ENCODE results near the gene EXOSC2.

The EXOSC2 gene

GRCh38 chr9:130732136-130732535, 38.6 kb downstream of the EXOSC2 start:
- 64% methylated on average over 2 of the region's 2 CpGs for WGBS
- no peak overlapping the region for H3K18ac ChIP-seq (ENCODE audit: low read depth in 1 of 2, low read length in 2 of 2)

GRCh38 chr9:130732793-130733221, 39.2 kb downstream of the EXOSC2 start:
- no peak overlapping the region for H2BK5ac ChIP-seq (ENCODE audit: low read depth, low read length, poor library complexity, severe bottlenecking)
- H2AK5ac ChIP-seq (ENCODE audit: low read length, severe bottlenecking): no peak overlapping the region
- H3K27me3 ChIP-seq (ENCODE audit: control insufficient read depth in 1 of 2, insufficient read depth in 1 of 2, low read length in 2 of 2): no peaks in the 10 kb centered on the region

More at GRCh38 chr9:130732136-130732535, 38.6 kb downstream of the EXOSC2 start:
- Histone ChIP-seq H2BK5ac (ENCODE audit: low read depth, low read length, poor library complexity, severe bottlenecking) (no peak overlapping the region), H4K8ac (ENCODE audit: low read length) (no peak overlapping the region), H2AK5ac (ENCODE audit: low read length, severe bottlenecking) (no peak overlapping the region), H3K9me3 (ENCODE audit: control insufficient read depth, low read length) (no peaks in the 10 kb centered on the region), H2BK12ac (ENCODE audit: low read length in 2 of 2) (no peak overlapping the region), H3K14ac (ENCODE audit: low read length in 2 of 2) (no peak overlapping the region), H3K36me3 (ENCODE audit: control insufficient read depth in 1 of 2, insufficient read depth in 2 of 2, low read depth in 1 of 2, low read length in 2 of 2) (no peaks in the 10 kb centered on the region), H3K9ac (ENCODE audit: low read length) (peak overlapping the region; percentile 3), H3K27me3 (ENCODE audit: control insufficient read depth in 1 of 2, insufficient read depth in 1 of 2, low read length in 2 of 2) (no peaks in the 10 kb centered on the region), H3K4me3 (ENCODE audit: insufficient read depth in 1 of 2, low read depth in 1 of 2, low read length in 2 of 2) (no peak overlapping the region), H3K4me2 (ENCODE audit: low read length, poor library complexity, severe bottlenecking) (no peak overlapping the region), H3K4ac (ENCODE audit: low read depth in 1 of 2, low read length in 2 of 2) (no peak overlapping the region), H3K4me1 (ENCODE audit: control insufficient read depth, insufficient read depth, low read depth, low read length) (peaks cover 3% of the 10 kb centered on the region), H2BK15ac (ENCODE audit: low read depth, poor library complexity, severe bottlenecking) (no peak overlapping the region), H2AFZ (ENCODE audit: low read depth, low read length) (no peak overlapping the region), H3K27ac (ENCODE audit: low read length, poor library complexity, severe bottlenecking) (no peak overlapping the region), H4K91ac (ENCODE audit: low read length) (no peak overlapping the region), H3K23ac (ENCODE audit: low read length in 2 of 2) (no peak overlapping the region), H3K79me1 (replicated peaks; ENCODE audit: low read length, poor library complexity, severe bottlenecking) (peaks cover 10% of the 10 kb centered on the region), H2BK120ac (ENCODE audit: low read depth, low read length) (no peak overlapping the region)
- DNase-seq: peak; percentile 15

GRCh38 chr9:130735566-130735965, 42.0 kb downstream of the EXOSC2 start:
- H4K91ac ChIP-seq (ENCODE audit: low read length): no peak overlapping the region
- H3K14ac ChIP-seq (ENCODE audit: low read length in 2 of 2): no peak overlapping the region
- H3K4me2 ChIP-seq (ENCODE audit: low read length, poor library complexity, severe bottlenecking): no peak overlapping the region
- no peaks in the 10 kb centered on the region for H3K36me3 ChIP-seq (ENCODE audit: control insufficient read depth in 1 of 2, insufficient read depth in 2 of 2, low read depth in 1 of 2, low read length in 2 of 2)
- H3K23ac ChIP-seq (ENCODE audit: low read length in 2 of 2): no peak overlapping the region
- H3K79me1 ChIP-seq (replicated peaks; ENCODE audit: low read length, poor library complexity, severe bottlenecking): peaks cover 12% of the 10 kb centered on the region
- H2BK5ac ChIP-seq (ENCODE audit: low read depth, low read length, poor library complexity, severe bottlenecking): no peak overlapping the region
- no peak overlapping the region for H3K27ac ChIP-seq (ENCODE audit: low read length, poor library complexity, severe bottlenecking)
- H2BK120ac ChIP-seq (ENCODE audit: low read depth, low read length): no peak overlapping the region
- no peak overlapping the region for H3K4ac ChIP-seq (ENCODE audit: low read depth in 1 of 2, low read length in 2 of 2)
- H4K8ac ChIP-seq (ENCODE audit: low read length): no peak overlapping the region
- H2AK5ac ChIP-seq (ENCODE audit: low read length, severe bottlenecking): no peak overlapping the region
- H3K4me3 ChIP-seq (ENCODE audit: insufficient read depth in 1 of 2, low read depth in 1 of 2, low read length in 2 of 2): no peak overlapping the region
- H3K18ac ChIP-seq (ENCODE audit: low read depth in 1 of 2, low read length in 2 of 2): no peak overlapping the region
- no peak overlapping the region for H2AFZ ChIP-seq (ENCODE audit: low read depth, low read length)
- no peak overlapping the region for H2BK15ac ChIP-seq (ENCODE audit: low read depth, poor library complexity, severe bottlenecking)
- H3K27me3 ChIP-seq (ENCODE audit: control insufficient read depth in 1 of 2, insufficient read depth in 1 of 2, low read length in 2 of 2): no peaks in the 10 kb centered on the region
- no peak overlapping the region for H2BK12ac ChIP-seq (ENCODE audit: low read length in 2 of 2)
- H3K4me1 ChIP-seq (ENCODE audit: control insufficient read depth, insufficient read depth, low read depth, low read length): peaks cover 1% of the 10 kb centered on the region
- no peaks in the 10 kb centered on the region for H3K9me3 ChIP-seq (ENCODE audit: control insufficient read depth, low read length)
- no peak for DNase-seq
- WGBS: 86% methylated on average over 3 of the region's 4 CpGs
- H3K9ac ChIP-seq (ENCODE audit: low read length): no peak overlapping the region

More at GRCh38 chr9:130732793-130733221, 39.2 kb downstream of the EXOSC2 start:
- H3K9me3 ChIP-seq (ENCODE audit: control insufficient read depth, low read length): no peaks in the 10 kb centered on the region
- H3K4me1 ChIP-seq (ENCODE audit: control insufficient read depth, insufficient read depth, low read depth, low read length): peaks cover 3% of the 10 kb centered on the region
- H2BK12ac ChIP-seq (ENCODE audit: low read length in 2 of 2): no peak overlapping the region
- no peak for DNase-seq
- H3K4ac ChIP-seq (ENCODE audit: low read depth in 1 of 2, low read length in 2 of 2): no peak overlapping the region
- H3K18ac ChIP-seq (ENCODE audit: low read depth in 1 of 2, low read length in 2 of 2): no peak overlapping the region
- no peak overlapping the region for H4K8ac ChIP-seq (ENCODE audit: low read length)
- H2BK15ac ChIP-seq (ENCODE audit: low read depth, poor library complexity, severe bottlenecking): no peak overlapping the region
- no peak overlapping the region for H4K91ac ChIP-seq (ENCODE audit: low read length)
- H3K27ac ChIP-seq (ENCODE audit: low read length, poor library complexity, severe bottlenecking): no peak overlapping the region
- H3K79me1 ChIP-seq (replicated peaks; ENCODE audit: low read length, poor library complexity, severe bottlenecking): peaks cover 10% of the 10 kb centered on the region
- no peak overlapping the region for H3K23ac ChIP-seq (ENCODE audit: low read length in 2 of 2)
- no peak overlapping the region for H3K4me2 ChIP-seq (ENCODE audit: low read length, poor library complexity, severe bottlenecking)
- 75% methylated on average over 4 of the region's 5 CpGs for WGBS
- no peaks in the 10 kb centered on the region for H3K36me3 ChIP-seq (ENCODE audit: control insufficient read depth in 1 of 2, insufficient read depth in 2 of 2, low read depth in 1 of 2, low read length in 2 of 2)
- no peak overlapping the region for H3K14ac ChIP-seq (ENCODE audit: low read length in 2 of 2)
- no peak overlapping the region for H3K4me3 ChIP-seq (ENCODE audit: insufficient read depth in 1 of 2, low read depth in 1 of 2, low read length in 2 of 2)
- H3K9ac ChIP-seq (ENCODE audit: low read length): peak overlapping the region; percentile 3
- H2BK120ac ChIP-seq (ENCODE audit: low read depth, low read length): no peak overlapping the region
- H2AFZ ChIP-seq (ENCODE audit: low read depth, low read length): no peak overlapping the region

- Histone ChIP-seq H2BK15ac (ENCODE audit: low read depth, poor library complexity, severe bottlenecking) (no peak overlapping the region), H4K91ac (ENCODE audit: low read length) (no peak overlapping the region), H4K8ac (ENCODE audit: low read length) (no peak overlapping the region), H3K14ac (ENCODE audit: low read length in 2 of 2) (no peak overlapping the region), H2BK5ac (ENCODE audit: low read depth, low read length, poor library complexity, severe bottlenecking) (no peak overlapping the region), H2BK12ac (ENCODE audit: low read length in 2 of 2) (no peak overlapping the region), H3K9me3 (ENCODE audit: control insufficient read depth, low read length) (no peaks in the 10 kb centered on the region), H3K79me1 (replicated peaks; ENCODE audit: low read length, poor library complexity, severe bottlenecking) (peaks cover 20% of the 10 kb centered on the region), H3K4me3 (ENCODE audit: insufficient read depth in 1 of 2, low read depth in 1 of 2, low read length in 2 of 2) (no peak overlapping the region), H3K36me3 (ENCODE audit: control insufficient read depth in 1 of 2, insufficient read depth in 2 of 2, low read depth in 1 of 2, low read length in 2 of 2) (peaks cover 0 to 5% of the 10 kb centered on the region in 2 experiments), H3K23ac (ENCODE audit: low read length in 2 of 2) (no peak overlapping the region), H2AK5ac (ENCODE audit: low read length, severe bottlenecking) (no peak overlapping the region), H3K27me3 (ENCODE audit: control insufficient read depth in 1 of 2, insufficient read depth in 1 of 2, low read length in 2 of 2) (no peaks in the 10 kb centered on the region), H2BK120ac (ENCODE audit: low read depth, low read length) (no peak overlapping the region), H2AFZ (ENCODE audit: low read depth, low read length) (no peak overlapping the region), H3K27ac (ENCODE audit: low read length, poor library complexity, severe bottlenecking) (no peak overlapping the region), H3K18ac (ENCODE audit: low read depth in 1 of 2, low read length in 2 of 2) (no peak overlapping the region), H3K9ac (ENCODE audit: low read length) (no peak overlapping the region), H3K4me2 (ENCODE audit: low read length, poor library complexity, severe bottlenecking) (no peak overlapping the region), H3K4me1 (ENCODE audit: control insufficient read depth, insufficient read depth, low read depth, low read length) (peaks cover 1% of the 10 kb centered on the region), H3K4ac (ENCODE audit: low read depth in 1 of 2, low read length in 2 of 2) (no peak overlapping the region)
- no peak for DNase-seq
- WGBS: no CpG with 5 or more reads among the region's 1 CpG
These were observed 43.3 kb downstream of the EXOSC2 start for GRCh38 chr9:130736834-130737233.

All from mesenchymal stem cell (in vitro differentiated cells and primary cell).